ENCODE data around the gene DRAP1. TPM values are rescaled to one million over a fixed set of nuclear protein-coding genes. Genes with fewer than 3 reads are reported as not detected.

The DRAP1 gene
- total RNA-seq, 2 donors from 2014 or later = 83.8 to 103 TPM

- Histone ChIP-seq H3K36me3 (ENCODE audit: control insufficient read depth, insufficient read depth, low read length) (no peaks in the 10 kb centered on the region), H3K27ac (ENCODE audit: low read depth, low read length) (no peak overlapping the region), H3K9me3 (ENCODE audit: control insufficient read depth, low read length) (no peaks in the 10 kb centered on the region), H3K4me3 (ENCODE audit: low read length) (no peak overlapping the region), H3K4me1 (ENCODE audit: control insufficient read depth, insufficient read depth, low read length) (peaks cover 3% of the 10 kb centered on the region), H3K27me3 (ENCODE audit: control insufficient read depth, insufficient read depth, low read length, poor library complexity, severe bottlenecking) (peaks cover 54% of the 10 kb centered on the region), H3K9ac (ENCODE audit: extremely low read depth, low read length, poor library complexity, severe bottlenecking) (no peak overlapping the region)
- H3K27ac Mint-ChIP-seq = no peak overlapping the region
- H3K4me3 Mint-ChIP-seq = no peak overlapping the region
- TF ChIP-seq CTCF (conservative IDR thresholded peaks at IDR 0.05) = no peak
- DNase-seq = peak; percentile 85
- peaks cover 8% of the 10 kb centered on the region for H3K4me1 Mint-ChIP-seq
- peaks cover 90% of the 10 kb centered on the region for H3K27me3 Mint-ChIP-seq (ENCODE audit: insufficient read depth)
- 0 to 25% methylated on average over 1 to 5 of the region's 5 CpGs for WGBS, 2 experiments (ENCODE audit: insufficient coverage in 1 of 2, insufficient read length in 1 of 2)
- H3K9me3 Mint-ChIP-seq = no peaks in the 10 kb centered on the region
- H3K36me3 Mint-ChIP-seq (ENCODE audit: low read depth) = no peaks in the 10 kb centered on the region
Measured at GRCh38 chr11:65903068-65903481, 16.2 kb upstream of the DRAP1 start.

GRCh38 chr11:65903715-65904114, 15.5 kb upstream of the DRAP1 start:
- DNase-seq = no peak
- Histone ChIP-seq H3K36me3 (ENCODE audit: control insufficient read depth, insufficient read depth, low read length) (no peaks in the 10 kb centered on the region), H3K27ac (ENCODE audit: low read depth, low read length) (no peak overlapping the region), H3K4me1 (ENCODE audit: control insufficient read depth, insufficient read depth, low read length) (peaks cover 3% of the 10 kb centered on the region), H3K9ac (ENCODE audit: extremely low read depth, low read length, poor library complexity, severe bottlenecking) (no peak overlapping the region), H3K27me3 (ENCODE audit: control insufficient read depth, insufficient read depth, low read length, poor library complexity, severe bottlenecking) (peaks cover 49% of the 10 kb centered on the region), H3K4me3 (ENCODE audit: low read length) (no peak overlapping the region), H3K9me3 (ENCODE audit: control insufficient read depth, low read length) (no peaks in the 10 kb centered on the region)
- Mint-ChIP-seq H3K9me3 (no peaks in the 10 kb centered on the region), H3K27me3 (ENCODE audit: insufficient read depth) (peaks cover 88% of the 10 kb centered on the region), H3K36me3 (ENCODE audit: low read depth) (no peaks in the 10 kb centered on the region), H3K27ac (no peak overlapping the region), H3K4me3 (no peak overlapping the region), H3K4me1 (peaks cover 8% of the 10 kb centered on the region)
- WGBS, 2 experiments (ENCODE audit: insufficient coverage in 1 of 2, insufficient read length in 1 of 2) = 85 to 88% methylated on average over 8 of the region's 8 CpGs
- no peak for TF ChIP-seq CTCF (conservative IDR thresholded peaks at IDR 0.05)

GRCh38 chr11:65906602-65907001, 12.6 kb upstream of the DRAP1 start:
- H3K9me3 ChIP-seq (ENCODE audit: control insufficient read depth, low read length) = no peaks in the 10 kb centered on the region
- H3K36me3 ChIP-seq (ENCODE audit: control insufficient read depth, insufficient read depth, low read length) = no peaks in the 10 kb centered on the region
- H3K27me3 ChIP-seq (ENCODE audit: control insufficient read depth, insufficient read depth, low read length, poor library complexity, severe bottlenecking) = peaks cover 31% of the 10 kb centered on the region
- H3K36me3 Mint-ChIP-seq (ENCODE audit: low read depth) = no peaks in the 10 kb centered on the region
- peaks cover 9% of the 10 kb centered on the region for H3K4me1 Mint-ChIP-seq
- peaks cover 3% of the 10 kb centered on the region for H3K4me1 ChIP-seq (ENCODE audit: control insufficient read depth, insufficient read depth, low read length)
- peaks cover 84% of the 10 kb centered on the region for H3K27me3 Mint-ChIP-seq (ENCODE audit: insufficient read depth)
- H3K9ac ChIP-seq (ENCODE audit: extremely low read depth, low read length, poor library complexity, severe bottlenecking) = no peak overlapping the region
- no peak for DNase-seq
- no peak overlapping the region for H3K27ac Mint-ChIP-seq
- no peak for TF ChIP-seq CTCF (conservative IDR thresholded peaks at IDR 0.05)
- WGBS, 2 experiments (ENCODE audit: insufficient coverage in 1 of 2, insufficient read length in 1 of 2) = 91 to 93% methylated on average over 5 of the region's 5 CpGs
- H3K27ac ChIP-seq (ENCODE audit: low read depth, low read length) = no peak overlapping the region
- H3K4me3 Mint-ChIP-seq = no peak overlapping the region
- no peak overlapping the region for H3K4me3 ChIP-seq (ENCODE audit: low read length)
- no peaks in the 10 kb centered on the region for H3K9me3 Mint-ChIP-seq

All from endodermal cell (in vitro differentiated cells).